GM12875 (cell line): ENCODE results near the gene PARP8.
"Not testable (repeated sequence)": the region's sequence is repeated elsewhere in the genome, so short reads cannot be mapped to it uniquely, and the experiment has no call there.

Experiments used
- H3K4me3 ChIP-seq: one replicate; pipeline ENCODE4 v1.5.1; 2011; ENCODE audit warnings: low read depth, low read length, control low read depth
- CTCF ChIP-seq: IDR thresholded peaks from 2 replicates; pipeline ENCODE4 v1.5.1; 2011; ENCODE audit warnings: low read depth, mild to moderate bottlenecking, control low read depth, inconsistent platforms, low read length, moderate library complexity, borderline replicate concordance; ENCODE audit not compliant: insufficient read depth

The PARP8 gene

GRCh38 chr5:50768634-50769033, 102.2 kb downstream of the PARP8 start:
- no peak overlapping the region for H3K4me3 ChIP-seq

GRCh38 chr5:50770441-50770840, 104.0 kb downstream of the PARP8 start:
- TF ChIP-seq CTCF = no peak
- H3K4me3 ChIP-seq = no peak overlapping the region

More at GRCh38 chr5:50768634-50769033, 102.2 kb downstream of the PARP8 start:
- TF ChIP-seq CTCF = no peak

- not testable (repeated sequence) for H3K4me3 ChIP-seq
These were observed 108.2 kb downstream of the PARP8 start for GRCh38 chr5:50774446-50775175.

- no peak overlapping the region for H3K4me3 ChIP-seq
- no peak for TF ChIP-seq CTCF
These were observed 119.6 kb downstream of the PARP8 start for GRCh38 chr5:50786073-50786472.

GRCh38 chr5:50791813-50792212, 125.4 kb downstream of the PARP8 start:
- no peak for TF ChIP-seq CTCF
- H3K4me3 ChIP-seq = no peak overlapping the region

GRCh38 chr5:50792843-50793242, 126.4 kb downstream of the PARP8 start:
- H3K4me3 ChIP-seq = no peak overlapping the region
- no peak for TF ChIP-seq CTCF

GRCh38 chr5:50794812-50795211, 128.4 kb downstream of the PARP8 start:
- H3K4me3 ChIP-seq = no peak overlapping the region
- no peak for TF ChIP-seq CTCF
